HEK293 (cell line): Measurements from ENCODE around the gene CBX8.

Experiments
- FEZF1 ChIP-seq: fragments of 450-650 bp; formaldehyde crosslinking; IDR thresholded peaks from 2 replicates; pipeline ENCODE4 v1.5.1; 2016; ENCODE audit warnings: missing biosample characterization, missing genetic modification characterization
- HOXD13 ChIP-seq: sonication (generic); formaldehyde crosslinking; IDR thresholded peaks from 2 replicates; pipeline ENCODE4 v1.8.0; 2022; ENCODE audit warnings: missing genetic modification reagents, borderline replicate concordance
- KLF7 ChIP-seq: fragments of 450-650 bp; formaldehyde crosslinking; IDR thresholded peaks from 2 replicates; pipeline ENCODE4 v1.5.1; 2016; ENCODE audit warnings: missing biosample characterization, missing genetic modification characterization, borderline replicate concordance
- KLF9 ChIP-seq: fragments of 450-650 bp; formaldehyde crosslinking; IDR thresholded peaks from 2 replicates; pipeline ENCODE4 v1.5.1; 2016; ENCODE audit warnings: missing biosample characterization, missing genetic modification characterization, low read depth
- RBAK ChIP-seq: fragments of 450-650 bp; formaldehyde crosslinking; IDR thresholded peaks from 2 replicates; pipeline ENCODE4 v1.5.1; 2016; ENCODE audit warnings: missing biosample characterization, missing genetic modification characterization
- YY1 ChIP-seq: fragments of 450-650 bp; formaldehyde crosslinking; IDR thresholded peaks from 2 replicates; pipeline ENCODE4 v1.5.1; 2018; ENCODE audit warnings: missing biosample characterization, missing genetic modification characterization
- ZNF132 ChIP-seq: fragments of 450-650 bp; formaldehyde crosslinking; IDR thresholded peaks from 2 replicates; pipeline ENCODE4 v1.5.1; 2017; ENCODE audit warnings: missing biosample characterization, missing genetic modification characterization, borderline replicate concordance
- ZNF2 ChIP-seq: fragments of 450-650 bp; formaldehyde crosslinking; IDR thresholded peaks from 2 replicates; pipeline ENCODE4 v1.5.1; 2016; ENCODE audit warnings: missing biosample characterization, missing genetic modification characterization
- ZNF324 ChIP-seq: fragments of 450-650 bp; formaldehyde crosslinking; IDR thresholded peaks from 2 replicates; pipeline ENCODE4 v1.5.1; 2016; ENCODE audit warnings: missing biosample characterization, missing genetic modification characterization
- ZNF350 ChIP-seq: fragments of 450-650 bp; formaldehyde crosslinking; IDR thresholded peaks from 2 replicates; pipeline ENCODE4 v1.5.0; 2017; ENCODE audit warnings: missing biosample characterization, mild to moderate bottlenecking, missing genetic modification characterization
- ZNF555 ChIP-seq: fragments of 450-650 bp; formaldehyde crosslinking; conservative IDR thresholded peaks from 2 replicates; pipeline ENCODE4 v1.5.1; 2017; ENCODE audit warnings: missing biosample characterization, mild to moderate bottlenecking, missing genetic modification characterization, inconsistent platforms
- ZNF560 ChIP-seq: fragments of 450-650 bp; formaldehyde crosslinking; IDR thresholded peaks from 2 replicates; pipeline ENCODE4 v1.5.1; 2017; ENCODE audit warnings: missing biosample characterization, missing genetic modification characterization, borderline replicate concordance
- ZNF629 ChIP-seq: fragments of 450-650 bp; formaldehyde crosslinking; IDR thresholded peaks from 2 replicates; pipeline ENCODE4 v1.5.1; 2017; ENCODE audit warnings: missing biosample characterization, missing genetic modification characterization
- ZNF677 ChIP-seq: fragments of 450-650 bp; IDR thresholded peaks from 2 replicates; pipeline ENCODE4 v1.5.0; 2018; ENCODE audit warnings: missing biosample characterization, mild to moderate bottlenecking, missing genetic modification characterization, moderate library complexity
- ZNF76 ChIP-seq: fragments of 450-650 bp; formaldehyde crosslinking; IDR thresholded peaks from 2 replicates; pipeline ENCODE4; 2016; ENCODE audit warnings: low read depth, missing biosample characterization, missing genetic modification characterization, borderline replicate concordance
- ZNF785 ChIP-seq: fragments of 450-650 bp; formaldehyde crosslinking; IDR thresholded peaks from 2 replicates; pipeline ENCODE4 v1.5.1; 2016; ENCODE audit warnings: missing biosample characterization, missing genetic modification characterization
- ZNF843 ChIP-seq: fragments of 450-650 bp; formaldehyde crosslinking; IDR thresholded peaks from 2 replicates; pipeline ENCODE4 v1.5.1; 2016; ENCODE audit warnings: missing biosample characterization, missing genetic modification characterization
- TF ChIP-seq, protein P1 (sequence below): fragments of 450-650 bp; formaldehyde crosslinking; IDR thresholded peaks from 2 replicates; pipeline ENCODE4 v1.5.1; 2016; ENCODE audit warnings: missing biosample characterization, missing genetic modification characterization
- TF ChIP-seq, protein P2 (sequence below): fragments of 450-650 bp; formaldehyde crosslinking; IDR thresholded peaks from 2 replicates; pipeline ENCODE4 v1.5.1; 2016; ENCODE audit warnings: missing biosample characterization, missing genetic modification characterization
- TF ChIP-seq, protein P3 (sequence below): fragments of 450-650 bp; formaldehyde crosslinking; IDR thresholded peaks from 2 replicates; pipeline ENCODE4 v1.5.1; 2017; ENCODE audit warnings: missing biosample characterization, mild to moderate bottlenecking, missing genetic modification characterization, moderate library complexity
- TF ChIP-seq, protein P4 (sequence below): fragments of 450-650 bp; formaldehyde crosslinking; IDR thresholded peaks from 2 replicates; pipeline ENCODE4 v1.5.1; 2016; ENCODE audit warnings: missing biosample characterization, missing genetic modification characterization
- TF ChIP-seq, protein P5 (sequence below): fragments of 450-650 bp; formaldehyde crosslinking; IDR thresholded peaks from 2 replicates; pipeline ENCODE4 v1.5.1; 2016; ENCODE audit warnings: missing biosample characterization, missing genetic modification characterization
- TF ChIP-seq, protein P6 (sequence below): fragments of 450-650 bp; formaldehyde crosslinking; IDR thresholded peaks from 2 replicates; pipeline ENCODE4 v1.5.1; 2016; ENCODE audit warnings: missing biosample characterization, missing genetic modification characterization, borderline replicate concordance

CBX8 gene

DNA sequence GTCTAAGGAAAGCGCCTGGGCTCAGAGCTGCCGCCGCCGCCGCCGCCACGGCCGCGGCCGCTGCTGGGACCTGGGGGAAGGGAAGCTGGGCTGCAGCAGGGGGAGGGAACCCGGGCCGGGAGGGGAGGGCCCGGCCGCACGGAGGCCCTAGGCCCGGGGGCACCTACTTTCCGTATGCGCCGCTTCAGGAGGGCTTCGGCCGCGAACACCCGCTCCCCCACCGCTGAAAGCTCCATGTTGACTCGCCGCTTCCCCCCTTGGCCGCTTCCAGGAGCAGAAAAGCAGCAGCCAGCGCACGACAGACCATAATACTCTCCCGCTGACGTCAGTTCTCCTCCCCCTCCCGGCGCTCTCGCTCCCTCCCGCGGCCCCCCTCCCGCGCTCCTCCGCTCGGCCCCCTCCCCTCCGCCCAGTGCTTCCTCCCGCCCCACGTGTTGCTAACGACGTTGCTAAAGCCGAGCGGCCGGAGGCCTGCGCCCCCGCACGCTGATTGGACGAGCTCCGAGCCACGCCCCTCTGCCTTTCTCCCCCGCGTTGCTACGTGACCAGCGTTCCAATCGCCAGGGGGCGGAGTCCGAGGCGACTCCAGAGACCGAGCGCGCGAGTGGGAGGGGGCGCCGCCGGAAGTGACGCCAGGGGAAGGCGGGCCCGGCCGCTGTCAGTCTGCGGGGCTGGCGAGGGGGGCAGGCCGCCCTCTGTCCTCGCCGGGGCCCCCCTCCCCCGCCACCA, at the start of gene CBX8 (continued):
- no peak for TF ChIP-seq ZNF132 (tag by site-specific recombination)
- no peak; the same call in 1 of the 2 replicates for TF ChIP-seq ZNF2 (tag by site-specific recombination)
- no peak for TF ChIP-seq ZNF555 (tag by site-specific recombination)
- TF ChIP-seq ZNF324 (tag by site-specific recombination), result peak; percentile 63
- peak; percentile 49; the same call in 1 of the 2 replicates for TF ChIP-seq YY1
- TF ChIP-seq ZNF76 (tag by site-specific recombination), result peak; percentile 49; the same call in 1 of the 2 replicates
- TF ChIP-seq ZNF560 (tag by site-specific recombination), result no peak
- TF ChIP-seq, protein P1, sequence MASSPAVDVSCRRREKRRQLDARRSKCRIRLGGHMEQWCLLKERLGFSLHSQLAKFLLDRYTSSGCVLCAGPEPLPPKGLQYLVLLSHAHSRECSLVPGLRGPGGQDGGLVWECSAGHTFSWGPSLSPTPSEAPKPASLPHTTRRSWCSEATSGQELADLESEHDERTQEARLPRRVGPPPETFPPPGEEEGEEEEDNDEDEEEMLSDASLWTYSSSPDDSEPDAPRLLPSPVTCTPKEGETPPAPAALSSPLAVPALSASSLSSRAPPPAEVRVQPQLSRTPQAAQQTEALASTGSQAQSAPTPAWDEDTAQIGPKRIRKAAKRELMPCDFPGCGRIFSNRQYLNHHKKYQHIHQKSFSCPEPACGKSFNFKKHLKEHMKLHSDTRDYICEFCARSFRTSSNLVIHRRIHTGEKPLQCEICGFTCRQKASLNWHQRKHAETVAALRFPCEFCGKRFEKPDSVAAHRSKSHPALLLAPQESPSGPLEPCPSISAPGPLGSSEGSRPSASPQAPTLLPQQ (tag by site-specific recombination), result peak; percentile 17; the same call in 1 of the 2 replicates
- TF ChIP-seq, protein P2, sequence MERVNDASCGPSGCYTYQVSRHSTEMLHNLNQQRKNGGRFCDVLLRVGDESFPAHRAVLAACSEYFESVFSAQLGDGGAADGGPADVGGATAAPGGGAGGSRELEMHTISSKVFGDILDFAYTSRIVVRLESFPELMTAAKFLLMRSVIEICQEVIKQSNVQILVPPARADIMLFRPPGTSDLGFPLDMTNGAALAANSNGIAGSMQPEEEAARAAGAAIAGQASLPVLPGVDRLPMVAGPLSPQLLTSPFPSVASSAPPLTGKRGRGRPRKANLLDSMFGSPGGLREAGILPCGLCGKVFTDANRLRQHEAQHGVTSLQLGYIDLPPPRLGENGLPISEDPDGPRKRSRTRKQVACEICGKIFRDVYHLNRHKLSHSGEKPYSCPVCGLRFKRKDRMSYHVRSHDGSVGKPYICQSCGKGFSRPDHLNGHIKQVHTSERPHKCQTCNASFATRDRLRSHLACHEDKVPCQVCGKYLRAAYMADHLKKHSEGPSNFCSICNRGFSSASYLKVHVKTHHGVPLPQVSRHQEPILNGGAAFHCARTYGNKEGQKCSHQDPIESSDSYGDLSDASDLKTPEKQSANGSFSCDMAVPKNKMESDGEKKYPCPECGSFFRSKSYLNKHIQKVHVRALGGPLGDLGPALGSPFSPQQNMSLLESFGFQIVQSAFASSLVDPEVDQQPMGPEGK, result peak; percentile 99
- 0 out of 2 replicates have a peak, but pooled peaks have one; percentile 62 for TF ChIP-seq ZNF785 (tag by site-specific recombination)
- TF ChIP-seq, protein P3, sequence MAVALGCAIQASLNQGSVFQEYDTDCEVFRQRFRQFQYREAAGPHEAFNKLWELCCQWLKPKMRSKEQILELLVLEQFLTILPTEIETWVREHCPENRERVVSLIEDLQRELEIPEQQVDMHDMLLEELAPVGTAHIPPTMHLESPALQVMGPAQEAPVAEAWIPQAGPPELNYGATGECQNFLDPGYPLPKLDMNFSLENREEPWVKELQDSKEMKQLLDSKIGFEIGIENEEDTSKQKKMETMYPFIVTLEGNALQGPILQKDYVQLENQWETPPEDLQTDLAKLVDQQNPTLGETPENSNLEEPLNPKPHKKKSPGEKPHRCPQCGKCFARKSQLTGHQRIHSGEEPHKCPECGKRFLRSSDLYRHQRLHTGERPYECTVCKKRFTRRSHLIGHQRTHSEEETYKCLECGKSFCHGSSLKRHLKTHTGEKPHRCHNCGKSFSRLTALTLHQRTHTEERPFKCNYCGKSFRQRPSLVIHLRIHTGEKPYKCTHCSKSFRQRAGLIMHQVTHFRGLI (tag by site-specific recombination), result no peak
- TF ChIP-seq FEZF1, result no peak
- TF ChIP-seq RBAK (tag by site-specific recombination), result no peak
- TF ChIP-seq, protein P4, sequence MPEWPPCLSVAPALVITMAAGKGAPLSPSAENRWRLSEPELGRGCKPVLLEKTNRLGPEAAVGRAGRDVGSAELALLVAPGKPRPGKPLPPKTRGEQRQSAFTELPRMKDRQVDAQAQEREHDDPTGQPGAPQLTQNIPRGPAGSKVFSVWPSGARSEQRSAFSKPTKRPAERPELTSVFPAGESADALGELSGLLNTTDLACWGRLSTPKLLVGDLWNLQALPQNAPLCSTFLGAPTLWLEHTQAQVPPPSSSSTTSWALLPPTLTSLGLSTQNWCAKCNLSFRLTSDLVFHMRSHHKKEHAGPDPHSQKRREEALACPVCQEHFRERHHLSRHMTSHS (tag by site-specific recombination), result no peak
- peak; percentile 86 for TF ChIP-seq ZNF629
- TF ChIP-seq, protein P5, sequence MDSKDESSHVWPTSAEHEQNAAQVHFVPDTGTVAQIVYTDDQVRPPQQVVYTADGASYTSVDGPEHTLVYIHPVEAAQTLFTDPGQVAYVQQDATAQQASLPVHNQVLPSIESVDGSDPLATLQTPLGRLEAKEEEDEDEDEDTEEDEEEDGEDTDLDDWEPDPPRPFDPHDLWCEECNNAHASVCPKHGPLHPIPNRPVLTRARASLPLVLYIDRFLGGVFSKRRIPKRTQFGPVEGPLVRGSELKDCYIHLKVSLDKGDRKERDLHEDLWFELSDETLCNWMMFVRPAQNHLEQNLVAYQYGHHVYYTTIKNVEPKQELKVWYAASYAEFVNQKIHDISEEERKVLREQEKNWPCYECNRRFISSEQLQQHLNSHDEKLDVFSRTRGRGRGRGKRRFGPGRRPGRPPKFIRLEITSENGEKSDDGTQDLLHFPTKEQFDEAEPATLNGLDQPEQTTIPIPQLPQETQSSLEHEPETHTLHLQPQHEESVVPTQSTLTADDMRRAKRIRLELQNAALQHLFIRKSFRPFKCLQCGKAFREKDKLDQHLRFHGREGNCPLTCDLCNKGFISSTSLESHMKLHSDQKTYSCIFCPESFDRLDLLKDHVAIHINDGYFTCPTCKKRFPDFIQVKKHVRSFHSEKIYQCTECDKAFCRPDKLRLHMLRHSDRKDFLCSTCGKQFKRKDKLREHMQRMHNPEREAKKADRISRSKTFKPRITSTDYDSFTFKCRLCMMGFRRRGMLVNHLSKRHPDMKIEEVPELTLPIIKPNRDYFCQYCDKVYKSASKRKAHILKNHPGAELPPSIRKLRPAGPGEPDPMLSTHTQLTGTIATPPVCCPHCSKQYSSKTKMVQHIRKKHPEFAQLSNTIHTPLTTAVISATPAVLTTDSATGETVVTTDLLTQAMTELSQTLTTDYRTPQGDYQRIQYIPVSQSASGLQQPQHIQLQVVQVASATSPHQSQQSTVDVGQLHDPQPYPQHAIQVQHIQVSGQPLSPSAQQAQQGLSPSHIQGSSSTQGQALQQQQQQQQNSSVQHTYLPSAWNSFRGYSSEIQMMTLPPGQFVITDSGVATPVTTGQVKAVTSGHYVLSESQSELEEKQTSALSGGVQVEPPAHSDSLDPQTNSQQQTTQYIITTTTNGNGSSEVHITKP (tag by site-specific recombination), result peak; percentile 70
- no peak for TF ChIP-seq KLF7
- no peak for TF ChIP-seq ZNF677
- TF ChIP-seq ZNF350 (tag by site-specific recombination), result no peak
- TF ChIP-seq, protein P6, sequence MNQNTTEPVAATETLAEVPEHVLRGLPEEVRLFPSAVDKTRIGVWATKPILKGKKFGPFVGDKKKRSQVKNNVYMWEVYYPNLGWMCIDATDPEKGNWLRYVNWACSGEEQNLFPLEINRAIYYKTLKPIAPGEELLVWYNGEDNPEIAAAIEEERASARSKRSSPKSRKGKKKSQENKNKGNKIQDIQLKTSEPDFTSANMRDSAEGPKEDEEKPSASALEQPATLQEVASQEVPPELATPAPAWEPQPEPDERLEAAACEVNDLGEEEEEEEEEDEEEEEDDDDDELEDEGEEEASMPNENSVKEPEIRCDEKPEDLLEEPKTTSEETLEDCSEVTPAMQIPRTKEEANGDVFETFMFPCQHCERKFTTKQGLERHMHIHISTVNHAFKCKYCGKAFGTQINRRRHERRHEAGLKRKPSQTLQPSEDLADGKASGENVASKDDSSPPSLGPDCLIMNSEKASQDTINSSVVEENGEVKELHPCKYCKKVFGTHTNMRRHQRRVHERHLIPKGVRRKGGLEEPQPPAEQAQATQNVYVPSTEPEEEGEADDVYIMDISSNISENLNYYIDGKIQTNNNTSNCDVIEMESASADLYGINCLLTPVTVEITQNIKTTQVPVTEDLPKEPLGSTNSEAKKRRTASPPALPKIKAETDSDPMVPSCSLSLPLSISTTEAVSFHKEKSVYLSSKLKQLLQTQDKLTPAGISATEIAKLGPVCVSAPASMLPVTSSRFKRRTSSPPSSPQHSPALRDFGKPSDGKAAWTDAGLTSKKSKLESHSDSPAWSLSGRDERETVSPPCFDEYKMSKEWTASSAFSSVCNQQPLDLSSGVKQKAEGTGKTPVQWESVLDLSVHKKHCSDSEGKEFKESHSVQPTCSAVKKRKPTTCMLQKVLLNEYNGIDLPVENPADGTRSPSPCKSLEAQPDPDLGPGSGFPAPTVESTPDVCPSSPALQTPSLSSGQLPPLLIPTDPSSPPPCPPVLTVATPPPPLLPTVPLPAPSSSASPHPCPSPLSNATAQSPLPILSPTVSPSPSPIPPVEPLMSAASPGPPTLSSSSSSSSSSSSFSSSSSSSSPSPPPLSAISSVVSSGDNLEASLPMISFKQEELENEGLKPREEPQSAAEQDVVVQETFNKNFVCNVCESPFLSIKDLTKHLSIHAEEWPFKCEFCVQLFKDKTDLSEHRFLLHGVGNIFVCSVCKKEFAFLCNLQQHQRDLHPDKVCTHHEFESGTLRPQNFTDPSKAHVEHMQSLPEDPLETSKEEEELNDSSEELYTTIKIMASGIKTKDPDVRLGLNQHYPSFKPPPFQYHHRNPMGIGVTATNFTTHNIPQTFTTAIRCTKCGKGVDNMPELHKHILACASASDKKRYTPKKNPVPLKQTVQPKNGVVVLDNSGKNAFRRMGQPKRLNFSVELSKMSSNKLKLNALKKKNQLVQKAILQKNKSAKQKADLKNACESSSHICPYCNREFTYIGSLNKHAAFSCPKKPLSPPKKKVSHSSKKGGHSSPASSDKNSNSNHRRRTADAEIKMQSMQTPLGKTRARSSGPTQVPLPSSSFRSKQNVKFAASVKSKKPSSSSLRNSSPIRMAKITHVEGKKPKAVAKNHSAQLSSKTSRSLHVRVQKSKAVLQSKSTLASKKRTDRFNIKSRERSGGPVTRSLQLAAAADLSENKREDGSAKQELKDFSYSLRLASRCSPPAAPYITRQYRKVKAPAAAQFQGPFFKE, result no peak
- TF ChIP-seq KLF9 (tag by site-specific recombination), result peak; percentile 93
- peak; percentile 39; the same call in 1 of the 2 replicates for TF ChIP-seq ZNF843 (tag by site-specific recombination)
- no peak for TF ChIP-seq HOXD13 (CRISPR knock-in tag)
